Measurements from ENCODE around the gene MACROD2.

The MACROD2 gene

DNA sequence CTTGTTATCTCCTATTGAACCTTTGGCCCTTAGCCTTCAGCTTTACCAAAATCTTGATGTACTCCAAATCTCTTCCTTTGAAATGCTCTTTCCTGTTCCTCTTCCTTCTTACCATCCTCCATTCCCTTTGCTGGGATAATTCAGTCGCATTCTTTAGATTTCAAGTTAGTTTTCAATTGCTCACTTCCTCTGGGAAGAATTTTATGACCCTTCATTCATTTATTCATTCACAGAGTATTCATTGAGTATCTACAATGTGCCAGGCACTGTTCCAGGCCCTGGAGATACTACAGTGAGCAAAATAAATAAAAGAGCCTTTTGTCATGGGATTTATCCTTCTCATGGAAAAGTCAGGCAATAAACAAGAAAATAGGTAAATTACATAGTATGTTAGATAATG, 890.3 kb downstream of the MACROD2 start:
- DNase-seq (ENCODE audit: low read depth), result no peak
- no peak overlapping the region for H3K4me3 ChIP-seq (ENCODE audit: low read depth, low read length)
- TF ChIP-seq, protein P1, sequence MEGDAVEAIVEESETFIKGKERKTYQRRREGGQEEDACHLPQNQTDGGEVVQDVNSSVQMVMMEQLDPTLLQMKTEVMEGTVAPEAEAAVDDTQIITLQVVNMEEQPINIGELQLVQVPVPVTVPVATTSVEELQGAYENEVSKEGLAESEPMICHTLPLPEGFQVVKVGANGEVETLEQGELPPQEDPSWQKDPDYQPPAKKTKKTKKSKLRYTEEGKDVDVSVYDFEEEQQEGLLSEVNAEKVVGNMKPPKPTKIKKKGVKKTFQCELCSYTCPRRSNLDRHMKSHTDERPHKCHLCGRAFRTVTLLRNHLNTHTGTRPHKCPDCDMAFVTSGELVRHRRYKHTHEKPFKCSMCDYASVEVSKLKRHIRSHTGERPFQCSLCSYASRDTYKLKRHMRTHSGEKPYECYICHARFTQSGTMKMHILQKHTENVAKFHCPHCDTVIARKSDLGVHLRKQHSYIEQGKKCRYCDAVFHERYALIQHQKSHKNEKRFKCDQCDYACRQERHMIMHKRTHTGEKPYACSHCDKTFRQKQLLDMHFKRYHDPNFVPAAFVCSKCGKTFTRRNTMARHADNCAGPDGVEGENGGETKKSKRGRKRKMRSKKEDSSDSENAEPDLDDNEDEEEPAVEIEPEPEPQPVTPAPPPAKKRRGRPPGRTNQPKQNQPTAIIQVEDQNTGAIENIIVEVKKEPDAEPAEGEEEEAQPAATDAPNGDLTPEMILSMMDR (conservative IDR thresholded peaks at IDR 0.05; ENCODE audit: low read depth, low read length), result no peak

DNA sequence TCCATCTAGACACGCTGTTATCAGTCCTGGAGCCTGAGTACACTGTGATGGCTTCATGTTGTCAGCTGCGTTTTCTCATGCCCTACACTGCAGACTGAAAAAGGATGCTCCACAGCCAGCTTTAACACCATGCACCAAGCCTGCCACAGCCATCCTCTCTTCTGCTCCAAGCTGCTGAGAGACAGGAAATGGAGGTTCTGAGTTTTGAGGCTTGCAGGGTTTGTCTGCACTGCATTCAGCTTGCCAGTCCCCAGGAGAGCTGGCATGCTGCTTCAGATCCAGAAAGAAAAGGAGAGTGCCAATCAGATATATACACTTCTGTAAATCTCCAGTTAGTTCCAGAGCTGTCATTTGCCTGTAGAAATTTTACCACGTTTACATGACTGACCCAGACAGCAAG, 892.8 kb downstream of the MACROD2 start:
- TF ChIP-seq, protein P1 (conservative IDR thresholded peaks at IDR 0.05; ENCODE audit: low read depth, low read length), result no peak
- DNase-seq (ENCODE audit: low read depth), result no peak

DNA sequence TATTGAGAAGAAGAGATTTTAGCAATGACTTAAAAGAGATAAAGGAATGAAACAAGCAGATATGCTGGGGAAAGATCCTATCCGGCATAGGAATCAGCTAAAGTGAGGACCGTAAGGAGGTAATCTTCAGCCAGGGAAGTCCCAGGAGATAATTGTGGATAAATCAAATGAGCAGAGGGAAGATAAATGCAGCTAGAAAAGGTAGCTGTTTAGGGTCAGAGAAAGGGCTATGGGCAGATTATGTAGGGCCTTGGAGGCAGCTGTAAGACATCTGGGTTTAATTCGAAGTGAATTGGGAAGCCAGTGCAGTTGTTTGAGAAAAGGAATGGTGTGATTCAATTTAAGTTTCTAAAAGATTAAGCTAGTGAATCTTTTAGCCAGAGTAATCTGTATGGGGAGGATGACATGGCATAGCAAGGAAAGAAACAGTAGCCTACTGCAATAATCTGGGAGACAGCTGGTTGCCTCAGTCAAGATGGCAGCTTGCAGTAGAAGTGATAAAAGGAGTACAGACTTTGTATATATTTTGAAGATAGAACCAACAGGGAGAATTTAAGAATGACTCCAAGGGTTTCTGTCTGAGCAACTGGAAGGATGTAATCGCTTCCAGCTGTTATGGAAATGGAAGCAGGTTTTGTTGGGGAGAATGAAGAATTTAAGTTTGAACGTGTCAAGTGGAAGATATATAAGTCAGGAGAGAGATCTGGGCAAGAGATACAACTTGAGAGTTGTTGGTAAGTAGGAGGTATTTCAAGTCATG, 894.4 kb downstream of the MACROD2 start:
- TF ChIP-seq, protein P1 (conservative IDR thresholded peaks at IDR 0.05; ENCODE audit: low read depth, low read length), result no peak
- no peak for DNase-seq (ENCODE audit: low read depth)
- no peak overlapping the region for H3K4me3 ChIP-seq (ENCODE audit: low read depth, low read length)

More for the DNA sequence above, 892.8 kb downstream of the MACROD2 start:
- H3K4me3 ChIP-seq (ENCODE audit: low read depth, low read length), result no peak overlapping the region

DNA sequence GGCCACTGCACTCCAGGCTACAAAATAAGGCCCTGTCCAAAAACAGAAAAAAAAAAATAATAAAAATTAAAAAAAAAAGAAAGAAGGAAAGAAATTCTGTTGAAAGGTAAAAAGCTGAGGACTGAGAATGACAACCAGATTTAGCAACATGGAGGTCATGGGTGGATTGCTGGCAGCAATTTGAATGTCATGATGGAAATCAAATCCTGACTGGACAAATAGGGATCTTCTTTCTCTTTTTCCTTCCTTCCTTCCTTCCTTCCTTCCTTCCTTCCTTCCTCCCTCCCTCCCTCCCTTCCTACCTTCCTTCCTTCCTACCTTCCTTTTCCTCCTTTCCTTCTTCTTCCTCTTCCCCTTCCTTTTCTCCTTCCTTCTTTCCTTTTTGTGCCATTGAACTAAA, 895.4 kb downstream of the MACROD2 start:
- H3K4me3 ChIP-seq (ENCODE audit: low read depth, low read length), result no peak overlapping the region
- TF ChIP-seq, protein P1 (conservative IDR thresholded peaks at IDR 0.05; ENCODE audit: low read depth, low read length), result no peak
- DNase-seq (ENCODE audit: low read depth), result no peak

DNA sequence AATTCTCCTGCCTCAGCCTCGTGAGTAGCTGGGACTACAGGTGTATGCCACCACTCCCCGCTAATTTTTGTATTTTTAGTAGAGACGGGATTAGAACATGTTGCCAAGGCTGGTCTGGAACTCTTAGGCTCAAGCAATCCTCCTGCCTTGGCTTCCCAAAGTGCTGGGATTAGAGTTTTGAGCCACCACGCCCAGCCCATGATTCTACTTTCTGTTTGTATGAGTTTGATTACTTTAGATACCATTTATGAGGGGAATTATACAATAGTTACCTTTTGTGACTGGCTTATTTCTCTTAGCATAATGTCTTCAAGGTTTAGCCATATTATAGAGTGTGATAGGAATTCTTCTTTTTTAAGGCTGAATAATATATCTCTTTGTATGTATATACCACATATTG, 897.5 kb downstream of the MACROD2 start:
- no peak for DNase-seq (ENCODE audit: low read depth)
- H3K4me3 ChIP-seq (ENCODE audit: low read depth, low read length), result no peak overlapping the region
- TF ChIP-seq, protein P1 (conservative IDR thresholded peaks at IDR 0.05; ENCODE audit: low read depth, low read length), result no peak

DNA sequence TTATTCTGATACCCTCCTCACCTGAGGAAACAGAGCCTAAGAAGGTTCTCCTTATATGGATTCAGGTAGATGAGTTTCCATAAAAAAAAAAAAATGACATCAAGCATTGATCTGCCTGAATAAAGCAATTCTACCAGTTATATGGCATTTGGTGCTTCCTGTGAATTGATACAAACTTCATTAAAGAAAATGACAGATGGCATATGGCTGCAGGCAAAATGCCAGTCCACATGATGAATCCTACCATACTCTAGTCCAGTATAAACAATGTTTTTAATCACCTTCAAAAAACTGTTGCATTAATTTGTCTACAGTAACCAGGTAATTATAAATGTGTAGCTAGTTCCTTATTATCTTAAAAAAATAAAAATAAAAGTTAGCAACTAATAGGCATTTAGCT, 901.3 kb downstream of the MACROD2 start:
- no peak overlapping the region for H3K4me3 ChIP-seq (ENCODE audit: low read depth, low read length)
- TF ChIP-seq, protein P1 (conservative IDR thresholded peaks at IDR 0.05; ENCODE audit: low read depth, low read length), result no peak
- DNase-seq (ENCODE audit: low read depth), result no peak

DNA sequence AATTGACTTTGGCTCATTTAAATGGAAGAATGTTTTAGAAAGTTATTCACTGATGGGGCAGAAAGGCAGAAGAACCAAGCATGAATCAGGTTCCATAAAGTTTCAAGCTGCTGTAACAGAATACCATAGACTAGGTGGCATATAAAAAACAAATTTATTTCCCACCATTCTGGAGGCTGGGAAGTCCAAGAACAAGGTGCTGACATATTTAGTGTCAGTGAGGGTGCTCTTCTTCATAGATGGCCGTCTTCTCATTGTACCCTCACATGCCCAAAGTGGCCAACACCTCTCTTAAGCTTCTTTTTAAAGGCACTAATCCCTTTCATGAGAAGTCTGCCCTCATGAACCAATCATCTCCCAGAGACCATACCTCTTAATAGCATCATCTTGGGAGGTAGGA, 902.3 kb downstream of the MACROD2 start:
- H3K4me3 ChIP-seq (ENCODE audit: low read depth, low read length), result no peak overlapping the region
- TF ChIP-seq, protein P1 (conservative IDR thresholded peaks at IDR 0.05; ENCODE audit: low read depth, low read length), result no peak
- no peak for DNase-seq (ENCODE audit: low read depth)
